ENCODE results near the gene CADM2.

DNA sequence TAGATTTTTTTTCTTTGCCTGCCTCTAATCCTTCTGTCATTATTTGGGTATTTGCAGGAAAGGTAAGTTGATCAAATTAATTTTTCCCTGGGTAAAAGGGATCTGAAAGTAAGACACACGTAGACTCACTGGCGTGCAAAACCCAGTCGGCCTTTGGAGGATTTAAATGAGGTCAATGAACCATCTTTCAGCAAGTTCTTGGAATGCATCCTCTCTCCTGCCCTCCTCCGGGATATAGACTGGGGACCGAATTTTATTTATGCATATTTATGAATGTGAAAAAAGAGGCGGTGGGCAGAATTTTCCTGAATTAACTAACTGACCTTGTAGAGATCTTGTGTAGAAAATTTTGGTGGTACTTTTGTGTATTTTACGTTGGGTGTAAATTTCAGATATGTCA is 2.2 kb downstream of the CADM2 start:
- TF ChIP-seq EZH2 (IDR thresholded peaks at IDR 0.05; ENCODE audit: insufficient read depth, poor library complexity, severe bottlenecking), result no peak
- TF ChIP-seq EZH2phosphoT487 (IDR thresholded peaks at IDR 0.05; ENCODE audit: insufficient read depth, low read depth), result no peak
